GM21528 (cell line): ENCODE measurements around the gene FHOD3.

ENCODE experiments used
- ATAC-seq: cut with Tn5 transposase; IDR thresholded peaks from one replicate; pipeline ENCODE4 v1.9.1; 2021; ENCODE audit warnings: mild to moderate bottlenecking, moderate library complexity; ENCODE audit not compliant: unreplicated experiment, low FRiP score

FHOD3 gene

DNA sequence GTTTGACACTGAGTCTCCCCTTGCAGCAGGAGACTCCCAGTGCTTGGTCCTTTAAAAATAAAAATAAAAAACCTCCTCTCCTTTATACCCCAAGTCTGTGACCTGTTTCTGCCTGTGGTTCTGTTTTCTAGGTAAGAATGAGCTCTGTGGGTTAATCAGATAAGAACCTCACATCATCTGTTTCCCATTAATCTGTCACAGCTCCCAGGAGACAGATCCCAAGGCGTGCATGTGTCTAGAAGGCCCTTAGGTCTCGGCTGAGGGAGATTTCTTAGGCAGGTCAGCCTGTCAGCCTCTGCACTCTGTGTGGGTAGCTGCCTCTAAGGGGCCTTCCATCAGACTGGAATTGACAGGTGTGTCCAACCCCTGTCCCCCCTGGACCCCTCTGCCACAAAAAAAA, 80.7 kb downstream of the FHOD3 start:
- ATAC-seq, result no peak

DNA sequence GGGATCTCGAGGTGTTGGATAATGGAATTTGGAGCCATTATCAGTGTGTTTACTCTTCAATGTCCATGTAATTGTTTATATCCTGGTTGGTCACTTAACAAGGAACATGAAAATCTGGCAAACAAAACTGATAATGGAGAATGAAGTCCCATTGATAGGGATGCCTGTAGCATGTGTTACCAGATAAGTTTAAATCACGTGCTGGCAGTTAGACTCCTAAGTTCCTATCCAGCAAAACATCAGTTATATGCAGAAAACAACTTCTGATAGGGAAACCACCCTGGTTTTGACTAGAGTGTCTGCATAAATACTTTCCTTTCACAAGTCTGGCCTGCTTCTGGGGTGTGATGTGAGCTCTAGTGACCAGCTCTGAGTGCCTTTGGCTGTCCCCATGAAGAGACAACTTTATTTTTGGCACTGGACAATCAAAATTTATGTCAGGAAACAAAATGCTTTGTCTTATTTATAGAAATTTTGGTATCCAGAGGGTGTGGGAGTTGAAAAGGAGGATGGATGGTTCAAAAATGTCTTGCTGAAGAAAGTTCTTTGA, 82.0 kb downstream of the FHOD3 start:
- ATAC-seq, result no peak

GRCh38 chr18:36380173-36380827, 82.8 kb downstream of the FHOD3 start:
- no peak for ATAC-seq

DNA sequence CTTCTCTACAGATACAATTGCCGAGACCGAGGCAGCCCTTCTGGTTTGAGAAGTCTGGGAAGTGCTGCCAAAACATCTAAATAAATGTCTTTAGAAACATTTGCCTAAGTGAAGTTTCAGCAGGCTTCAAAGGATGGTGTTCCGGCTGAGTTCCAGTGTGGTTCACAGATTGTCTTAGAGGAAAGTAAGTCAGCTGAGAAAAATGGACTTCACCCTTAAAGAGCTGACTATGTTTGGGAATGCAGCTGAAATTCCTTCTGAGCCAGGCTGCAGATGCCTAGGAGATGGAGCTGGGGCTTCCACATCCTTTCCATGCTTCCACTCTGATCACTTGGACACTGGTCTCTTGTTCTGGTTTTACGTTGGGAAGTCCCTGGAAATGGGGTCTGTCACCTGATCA, 83.6 kb downstream of the FHOD3 start:
- no peak for ATAC-seq

- no peak for ATAC-seq
Observed at GRCh38 chr18:36382854-36383253, 85.3 kb downstream of the FHOD3 start.

GRCh38 chr18:36386150-36386920, 88.8 kb downstream of the FHOD3 start:
- no peak for ATAC-seq

DNA sequence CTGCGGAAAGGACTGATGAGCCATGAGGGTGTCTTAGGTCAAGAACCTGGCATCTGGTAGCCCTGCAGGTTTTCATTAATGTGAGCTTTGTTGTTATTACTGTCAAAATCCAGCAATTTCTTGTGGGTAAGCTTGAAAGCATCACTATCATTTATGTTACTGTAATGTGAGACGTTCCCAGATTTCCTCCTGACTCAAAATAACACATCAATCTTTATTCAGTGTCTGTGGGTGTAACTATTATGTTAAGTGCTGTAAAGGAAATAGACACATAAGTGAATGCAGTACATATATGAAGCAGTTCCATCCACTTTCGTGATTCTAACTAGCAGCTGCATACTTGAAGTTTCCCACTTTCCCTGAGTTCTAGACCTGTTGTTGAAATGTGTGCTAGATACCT, 89.8 kb downstream of the FHOD3 start:
- no peak for ATAC-seq

DNA sequence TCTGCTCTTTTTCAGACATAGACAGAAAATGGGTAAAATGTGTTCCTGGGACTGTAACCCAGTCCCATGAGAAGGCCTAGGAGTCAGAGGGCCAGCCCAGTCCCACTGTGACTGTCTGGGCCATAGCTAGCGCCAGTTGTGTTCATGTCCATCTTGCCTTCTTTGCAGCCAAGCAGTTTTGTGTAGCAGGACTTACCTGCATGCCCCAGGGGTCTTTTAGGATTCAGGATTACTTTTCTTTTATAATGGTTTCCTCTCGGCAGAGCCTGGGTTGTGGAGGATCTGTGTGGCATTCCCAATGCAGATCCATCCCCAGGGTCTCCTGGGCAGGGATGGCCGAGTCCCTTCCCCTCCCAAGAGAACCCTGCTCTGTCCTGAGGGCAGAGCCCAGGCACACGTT, 90.8 kb downstream of the FHOD3 start:
- ATAC-seq, result no peak

DNA sequence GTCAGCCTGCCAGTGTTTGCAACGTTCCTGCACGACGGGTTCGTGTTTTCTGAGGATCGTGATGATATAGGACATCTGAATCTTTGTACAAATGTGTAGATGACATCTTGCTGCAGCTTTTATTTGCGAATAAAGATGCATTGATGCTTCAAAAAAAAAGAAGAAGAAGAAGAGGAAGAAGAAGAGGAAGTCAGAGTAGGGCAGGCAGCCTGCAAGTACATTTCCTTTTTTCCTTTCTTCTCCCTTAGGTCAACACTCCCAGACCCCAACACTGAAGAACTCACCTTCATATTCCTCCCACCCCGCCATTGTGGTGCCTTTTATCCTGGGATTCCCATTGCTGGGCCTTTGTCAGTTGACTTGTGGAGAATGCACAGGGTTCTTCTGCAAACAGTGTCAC, 91.5 kb downstream of the FHOD3 start:
- ATAC-seq, result no peak

GRCh38 chr18:36389811-36390581, 92.5 kb downstream of the FHOD3 start:
- no peak for ATAC-seq

- no peak for ATAC-seq
Observed at GRCh38 chr18:36391426-36392145, 94.1 kb downstream of the FHOD3 start.

DNA sequence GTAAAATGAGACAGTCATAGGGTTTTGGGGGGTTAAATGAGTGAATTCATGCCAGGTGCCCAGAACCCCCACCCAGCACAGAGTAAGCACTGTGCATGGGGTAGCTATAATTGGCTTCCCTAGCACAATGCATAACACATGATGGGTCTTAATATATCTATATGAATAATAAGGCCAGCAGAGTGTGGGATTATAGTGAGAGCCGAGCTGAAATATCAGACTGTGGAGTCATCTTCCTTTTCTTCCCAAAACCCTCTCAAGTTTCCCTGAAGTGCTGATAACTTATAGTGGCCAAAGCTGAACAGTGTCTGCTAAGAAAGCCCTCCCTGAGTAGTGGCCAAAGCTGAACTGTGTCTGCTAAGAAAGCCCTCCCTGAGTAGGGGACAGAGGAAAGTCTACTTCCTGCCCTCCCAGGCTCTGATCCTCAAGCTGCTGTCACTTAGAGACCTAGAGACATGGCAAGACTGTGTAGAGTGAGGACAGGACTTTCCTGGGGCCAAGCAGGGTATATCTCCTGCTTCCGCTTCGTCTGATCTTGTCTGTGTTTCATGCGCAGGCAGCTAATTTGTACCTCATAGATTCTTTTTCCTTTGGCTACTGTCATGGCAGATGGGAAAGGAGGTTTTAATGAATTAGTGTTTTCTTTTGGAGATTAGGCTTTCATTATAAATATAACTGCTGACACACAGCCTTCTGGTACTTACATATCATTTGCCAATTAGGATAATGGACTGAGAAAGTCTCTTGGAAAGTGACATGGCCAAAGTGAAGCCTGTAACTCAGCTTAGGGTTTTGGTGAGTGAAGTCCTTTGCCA, 94.9 kb downstream of the FHOD3 start:
- ATAC-seq, result no peak

DNA sequence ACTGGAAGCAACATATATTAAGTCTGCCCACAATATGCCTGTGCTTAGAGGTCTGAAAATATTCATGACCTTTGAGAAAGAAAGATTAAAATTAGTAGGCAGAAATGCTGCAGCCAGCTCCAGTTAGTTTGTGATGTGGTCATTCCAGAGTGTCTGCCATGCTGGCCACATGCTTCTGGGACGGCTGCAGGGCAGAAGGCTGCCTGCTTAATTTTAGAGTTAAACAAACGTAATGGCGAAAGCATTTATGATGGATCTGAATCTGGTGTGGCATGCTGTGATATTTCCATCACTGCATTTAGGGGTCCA, 95.4 kb downstream of the FHOD3 start:
- no peak for ATAC-seq

GRCh38 chr18:36394486-36394885, 97.0 kb downstream of the FHOD3 start:
- ATAC-seq, result no peak

GRCh38 chr18:36396190-36396589, 98.7 kb downstream of the FHOD3 start:
- ATAC-seq, result no peak

- no peak for ATAC-seq
Observed at GRCh38 chr18:36397033-36397432, 99.5 kb downstream of the FHOD3 start.

GRCh38 chr18:36398419-36398818, 100.9 kb downstream of the FHOD3 start:
- ATAC-seq, result no peak

DNA sequence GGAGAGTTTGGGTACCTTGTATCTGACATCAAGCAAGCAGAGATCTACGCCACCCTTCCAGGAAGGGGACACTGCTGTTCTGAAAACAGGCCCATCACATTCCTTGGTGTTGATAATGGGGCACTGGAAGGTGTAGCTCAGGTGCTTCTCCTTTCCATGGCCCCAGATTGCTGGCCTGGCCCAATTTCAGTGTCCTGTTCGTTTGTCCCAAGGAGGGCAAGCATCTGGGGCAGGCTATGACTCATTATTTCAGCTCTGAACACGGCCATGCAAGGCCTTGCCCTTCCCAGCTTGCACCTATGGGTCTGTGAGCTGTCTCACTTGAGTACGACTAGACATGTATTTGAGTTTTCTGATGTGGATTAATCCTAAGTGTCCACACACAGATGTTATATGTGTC, 101.5 kb downstream of the FHOD3 start:
- no peak for ATAC-seq

DNA sequence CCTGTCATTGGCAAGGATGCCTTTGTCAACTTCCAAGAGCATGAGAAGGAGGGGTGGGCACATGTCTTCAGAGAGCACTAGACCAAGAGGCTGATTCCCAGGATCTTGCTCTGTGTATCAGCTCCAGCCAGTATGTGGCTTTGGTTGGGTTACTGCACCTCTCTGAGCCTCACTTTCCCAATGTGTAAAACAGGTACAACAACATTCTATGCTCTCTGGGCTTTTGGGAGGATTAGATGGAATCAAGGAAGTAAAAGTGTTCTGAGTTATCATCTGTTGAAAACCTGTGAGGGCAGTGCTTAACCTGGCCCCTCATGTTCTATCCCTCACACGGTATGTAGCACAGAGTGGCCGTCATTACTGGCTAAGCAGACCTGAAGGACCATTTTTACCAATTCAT, 103.9 kb downstream of the FHOD3 start:
- ATAC-seq, result no peak
